Hepatocyte (in vitro differentiated cells): ENCODE results near the gene DAB2IP. TPM values are rescaled to one million over a fixed set of nuclear protein-coding genes. Genes with fewer than 3 reads are reported as not detected.
A peak's percentile ranks its signal among the peaks of the same experiment; 100 is the strongest.
"Not testable (repeated sequence)": the region's sequence is repeated elsewhere in the genome, so short reads cannot be mapped to it uniquely, and the experiment has no call there.

Experiments used
- DNase-seq: peaks from one replicate; pipeline ENCODE4 v3.0.0-alpha.2; 2016; ENCODE audit warnings: low spot score
- H2AFZ ChIP-seq: fragments of 200-600 bp; sonication (generic); 2 replicates; pipeline ENCODE4 v1.6.0; 2016; ENCODE audit warnings: antibody characterized with exemption, mild to moderate bottlenecking
- H3K27ac ChIP-seq: fragments of 200-600 bp; sonication (generic); 2 replicates; pipeline ENCODE4 v1.5.1; 2016; ENCODE audit warnings: mild to moderate bottlenecking
- H3K27me3 ChIP-seq: fragments of 200-600 bp; sonication (generic); 2 replicates; pipeline ENCODE4 v1.6.1; 2016
- H3K36me3 ChIP-seq: fragments of 200-600 bp; sonication (generic); replicated peaks from 2 replicates; pipeline ENCODE4 v1.5.1; 2016; ENCODE audit warnings: low read depth; ENCODE audit not compliant: insufficient read depth
- H3K4me1 ChIP-seq: fragments of 200-600 bp; sonication (generic); 2 replicates; pipeline ENCODE4 v1.5.1; 2016; ENCODE audit warnings: mild to moderate bottlenecking, moderate library complexity; ENCODE audit not compliant: insufficient read depth
- H3K4me2 ChIP-seq: fragments of 200-600 bp; sonication (generic); 2 replicates; pipeline ENCODE4 v1.6.0; 2016
- H3K4me3 ChIP-seq: fragments of 200-600 bp; sonication (generic); 2 replicates; pipeline ENCODE4 v1.5.1; 2016; ENCODE audit warnings: mild to moderate bottlenecking
- H3K79me2 ChIP-seq: fragments of 200-600 bp; sonication (generic); 2 replicates; pipeline ENCODE4 v1.6.0; 2017; ENCODE audit warnings: mild to moderate bottlenecking
- H3K9me2 ChIP-seq: fragments of 200-600 bp; sonication (generic); replicated peaks from 2 replicates; pipeline ENCODE4 v1.6.0; 2017; ENCODE audit warnings: mild to moderate bottlenecking; ENCODE audit not compliant: insufficient read depth
- H3K9me3 ChIP-seq: fragments of 200-600 bp; sonication (generic); 2 replicates; pipeline ENCODE4 v1.5.1; 2016; ENCODE audit warnings: low read depth, mild to moderate bottlenecking
- H4K20me1 ChIP-seq: fragments of 200-600 bp; sonication (generic); 2 replicates; pipeline ENCODE4 v1.6.0; 2016; ENCODE audit warnings: mild to moderate bottlenecking; ENCODE audit not compliant: insufficient read depth, poor library complexity, severe bottlenecking
- CTCF ChIP-seq: fragments of 200-600 bp; sonication (generic); IDR thresholded peaks from 2 replicates; pipeline ENCODE4 v1.5.1; 2016; ENCODE audit warnings: antibody characterized with exemption, mild to moderate bottlenecking; ENCODE audit not compliant: poor library complexity
- EZH2 ChIP-seq: fragments of 200-600 bp; sonication (generic); IDR thresholded peaks from 2 replicates; pipeline ENCODE4 v1.6.1; 2016; ENCODE audit warnings: antibody characterized with exemption, mild to moderate bottlenecking, borderline replicate concordance
- EZH2phosphoT487 ChIP-seq: fragments of 200-600 bp; sonication (generic); IDR thresholded peaks from one replicate; pipeline ENCODE4 v1.6.1; 2018; ENCODE audit warnings: antibody characterized with exemption, mild to moderate bottlenecking, low read depth, moderate library complexity; ENCODE audit not compliant: unreplicated experiment, severe bottlenecking
- WGBS: methylation state at CpG from one replicate; pipeline ENCODE4 v1.1.6; 2016; ENCODE audit warnings: low lambda C conversion rate; ENCODE audit errors: missing lambda C conversion rate; 5-methylcytosine and 5-hydroxymethylcytosine counted together
- polyA plus RNA-seq: library from polyadenylated mRNA; unstranded; fragments of >200 nt; fragmentation: Nextera tagmentation; extraction: Ambion mirVana; gene quantifications from 2 replicates; pipeline ENCODE4 v1.2.1, GENCODE V29; 2016
- total RNA-seq: library from RNA; depleted of rRNA; stranded (reverse); fragments of >200 nt; gene quantifications from 2 replicates; pipeline ENCODE4 v1.2.3, GENCODE V29; 2014

Gene DAB2IP
- total and polyA plus RNA-seq, 2 experiments from 2014 or later, result 11.6 to 31.0 TPM

GRCh38 chr9:121741228-121741918, 89.9 kb downstream of the DAB2IP start:
- H3K27me3 ChIP-seq, result no peaks in the 10 kb centered on the region
- H3K4me3 ChIP-seq, result no peak overlapping the region
- H3K4me1 ChIP-seq, result peaks cover 61% of the 10 kb centered on the region
- 93% methylated on average over 10 of the region's 10 CpGs for WGBS
- H3K79me2 ChIP-seq, result peaks cover 83% of the 10 kb centered on the region
- no peaks in the 10 kb centered on the region for H3K9me2 ChIP-seq
- DNase-seq, result no peak
- peaks cover 32% of the 10 kb centered on the region for H4K20me1 ChIP-seq
- H2AFZ ChIP-seq, result no peak overlapping the region
- H3K27ac ChIP-seq, result peak overlapping the region; percentile 44
- no peak for TF ChIP-seq CTCF
- no peaks in the 10 kb centered on the region for H3K9me3 ChIP-seq
- no peaks in the 10 kb centered on the region for H3K36me3 ChIP-seq
- no peak overlapping the region for H3K4me2 ChIP-seq

- H3K9me3 ChIP-seq, H3K4me3 ChIP-seq, H3K27me3 ChIP-seq, H3K9me2 ChIP-seq, DNase-seq, H3K36me3 ChIP-seq, H2AFZ ChIP-seq, H3K4me2 ChIP-seq: not testable (repeated sequence)
- H3K27ac ChIP-seq, result peak overlapping the region; percentile 44
- peaks cover 33% of the 10 kb centered on the region for H4K20me1 ChIP-seq
- peaks cover 56% of the 10 kb centered on the region for H3K4me1 ChIP-seq
- 70% methylated on average over 4 of the region's 4 CpGs for WGBS
- peaks cover 85% of the 10 kb centered on the region for H3K79me2 ChIP-seq
Observed at GRCh38 chr9:121741919-121742283, 90.5 kb downstream of the DAB2IP start.

- peaks cover 47% of the 10 kb centered on the region for H3K4me1 ChIP-seq
- no peaks in the 10 kb centered on the region for H3K9me3 ChIP-seq
- H3K9me2 ChIP-seq, result no peaks in the 10 kb centered on the region
- no peak overlapping the region for H2AFZ ChIP-seq
- no peak for DNase-seq
- WGBS, result 78% methylated on average over 3 of the region's 3 CpGs
- no peaks in the 10 kb centered on the region for H3K27me3 ChIP-seq
- H3K4me2 ChIP-seq, result peak overlapping the region; percentile 74
- H3K36me3 ChIP-seq, result no peaks in the 10 kb centered on the region
- no peak for TF ChIP-seq CTCF
- H3K27ac ChIP-seq, result peak overlapping the region; percentile 90
- H3K79me2 ChIP-seq, result peaks cover 85% of the 10 kb centered on the region
- H3K4me3 ChIP-seq, result no peak overlapping the region
- H4K20me1 ChIP-seq, result peaks cover 35% of the 10 kb centered on the region
Observed at GRCh38 chr9:121742923-121743322, 91.5 kb downstream of the DAB2IP start.

GRCh38 chr9:121743441-121744001, 92.1 kb downstream of the DAB2IP start:
- H3K36me3 ChIP-seq, result no peaks in the 10 kb centered on the region
- no peak overlapping the region for H2AFZ ChIP-seq
- peak overlapping the region; percentile 74 for H3K4me2 ChIP-seq
- H3K4me3 ChIP-seq, result no peak overlapping the region
- 16% methylated on average over 15 of the region's 15 CpGs for WGBS
- peaks cover 31% of the 10 kb centered on the region for H4K20me1 ChIP-seq
- peaks cover 41% of the 10 kb centered on the region for H3K4me1 ChIP-seq
- H3K27ac ChIP-seq, result peak overlapping the region; percentile 90
- no peaks in the 10 kb centered on the region for H3K9me2 ChIP-seq
- H3K79me2 ChIP-seq, result peaks cover 85% of the 10 kb centered on the region
- H3K9me3 ChIP-seq, result no peaks in the 10 kb centered on the region
- DNase-seq, result peak; percentile 90
- H3K27me3 ChIP-seq, result no peaks in the 10 kb centered on the region
- TF ChIP-seq CTCF (no peak), EZH2phosphoT487 (no peak), EZH2 (no peak)
